ENCODE measurements around the gene PLA2G15.

PLA2G15 gene

GRCh38 chr16:68236137-68236825 lies 8.9 kb upstream of the PLA2G15 start:
- peak; percentile 39 to 53 for DNase-seq (ENCODE audit: low spot score in 2 of 2)
- peak overlapping the region; percentile 83 for H3K4me3 Mint-ChIP-seq
- H3K27me3 Mint-ChIP-seq, result no peaks in the 10 kb centered on the region
- H3K4me1 Mint-ChIP-seq, result peaks cover 20% of the 10 kb centered on the region
- peak overlapping the region; percentile 36 for H3K27ac Mint-ChIP-seq
- no peaks in the 10 kb centered on the region for H3K36me3 Mint-ChIP-seq
- peak; percentile 48 for ATAC-seq (ENCODE audit: low read depth)
- H3K9me3 Mint-ChIP-seq, result no peaks in the 10 kb centered on the region

- H3K27ac Mint-ChIP-seq, result peak overlapping the region; percentile 55
- peak in 1 of 2 donors; percentile 25 for DNase-seq (ENCODE audit: low spot score in 2 of 2)
- H3K4me1 Mint-ChIP-seq, result peaks cover 20% of the 10 kb centered on the region
- H3K4me3 Mint-ChIP-seq, result peak overlapping the region; percentile 83
- H3K36me3 Mint-ChIP-seq, result no peaks in the 10 kb centered on the region
- no peaks in the 10 kb centered on the region for H3K9me3 Mint-ChIP-seq
- ATAC-seq (ENCODE audit: low read depth), result peak; percentile 22
- no peaks in the 10 kb centered on the region for H3K27me3 Mint-ChIP-seq
Measured at GRCh38 chr16:68236826-68237242, 8.3 kb upstream of the PLA2G15 start.

GRCh38 chr16:68237243-68238028 lies 7.7 kb upstream of the PLA2G15 start:
- Mint-ChIP-seq H3K36me3 (no peaks in the 10 kb centered on the region), H3K9me3 (no peaks in the 10 kb centered on the region), H3K4me3 (peak overlapping the region; percentile 83), H3K27ac (peak overlapping the region; percentile 55), H3K4me1 (peaks cover 20% of the 10 kb centered on the region), H3K27me3 (no peaks in the 10 kb centered on the region)
- DNase-seq (ENCODE audit: low spot score in 2 of 2) (peak; percentile 75 to 81), ATAC-seq (ENCODE audit: low read depth) (peak; percentile 70)

GRCh38 chr16:68238029-68238345 lies 7.2 kb upstream of the PLA2G15 start:
- no peak for ATAC-seq (ENCODE audit: low read depth)
- Mint-ChIP-seq H3K36me3 (no peaks in the 10 kb centered on the region), H3K27me3 (no peaks in the 10 kb centered on the region), H3K4me1 (peaks cover 20% of the 10 kb centered on the region), H3K4me3 (peak overlapping the region; percentile 83), H3K27ac (peak overlapping the region; percentile 9), H3K9me3 (no peaks in the 10 kb centered on the region)
- no peak for DNase-seq (ENCODE audit: low spot score in 2 of 2)

- no peak for ATAC-seq (ENCODE audit: low read depth)
- H3K9me3 Mint-ChIP-seq, result no peaks in the 10 kb centered on the region
- no peak overlapping the region for H3K27ac Mint-ChIP-seq
- no peaks in the 10 kb centered on the region for H3K27me3 Mint-ChIP-seq
- H3K4me1 Mint-ChIP-seq, result peaks cover 28% of the 10 kb centered on the region
- no peak overlapping the region for H3K4me3 Mint-ChIP-seq
- DNase-seq (ENCODE audit: low spot score in 2 of 2), result no peak
- no peaks in the 10 kb centered on the region for H3K36me3 Mint-ChIP-seq
Measured at GRCh38 chr16:68242085-68242484, 3.1 kb upstream of the PLA2G15 start.

- no peaks in the 10 kb centered on the region for H3K9me3 Mint-ChIP-seq
- DNase-seq (ENCODE audit: low spot score in 2 of 2), result no peak
- peak overlapping the region; percentile 99 for H3K4me3 Mint-ChIP-seq
- H3K27ac Mint-ChIP-seq, result no peak overlapping the region
- H3K27me3 Mint-ChIP-seq, result no peaks in the 10 kb centered on the region
- peaks cover 33% of the 10 kb centered on the region for H3K4me1 Mint-ChIP-seq
- ATAC-seq (ENCODE audit: low read depth), result no peak
- no peaks in the 10 kb centered on the region for H3K36me3 Mint-ChIP-seq
Measured at GRCh38 chr16:68242926-68243858, 2.0 kb upstream of the PLA2G15 start.

GRCh38 chr16:68244481-68244902 lies 681 bp upstream of the PLA2G15 start:
- peaks cover 2% of the 10 kb centered on the region for H3K36me3 Mint-ChIP-seq
- H3K27ac Mint-ChIP-seq, result peak overlapping the region; percentile 87
- no peak for ATAC-seq (ENCODE audit: low read depth)
- peaks cover 30% of the 10 kb centered on the region for H3K4me1 Mint-ChIP-seq
- DNase-seq (ENCODE audit: low spot score in 2 of 2), result no peak
- H3K27me3 Mint-ChIP-seq, result no peaks in the 10 kb centered on the region
- H3K9me3 Mint-ChIP-seq, result no peaks in the 10 kb centered on the region
- peak overlapping the region; percentile 99 for H3K4me3 Mint-ChIP-seq

- peaks cover 28% of the 10 kb centered on the region for H3K4me1 Mint-ChIP-seq
Measured at GRCh38 chr16:68246121-68246520, 948 bp downstream of the PLA2G15 start.

GRCh38 chr16:68246666-68247065 lies 1.5 kb downstream of the PLA2G15 start:
- ATAC-seq (ENCODE audit: low read depth) (no peak), DNase-seq (ENCODE audit: low spot score in 2 of 2) (no peak)
- Mint-ChIP-seq H3K4me3 (peak overlapping the region; percentile 99), H3K27ac (no peak overlapping the region), H3K36me3 (peaks cover 8% of the 10 kb centered on the region), H3K27me3 (no peaks in the 10 kb centered on the region), H3K9me3 (no peaks in the 10 kb centered on the region), H3K4me1 (peaks cover 28% of the 10 kb centered on the region)

More at GRCh38 chr16:68246121-68246520, 948 bp downstream of the PLA2G15 start:
- Mint-ChIP-seq H3K4me3 (peak overlapping the region; percentile 99), H3K27me3 (no peaks in the 10 kb centered on the region), H3K9me3 (no peaks in the 10 kb centered on the region), H3K27ac (no peak overlapping the region), H3K36me3 (peaks cover 8% of the 10 kb centered on the region)
- DNase-seq (ENCODE audit: low spot score in 2 of 2) (no peak), ATAC-seq (ENCODE audit: low read depth) (no peak)

- Mint-ChIP-seq H3K27me3 (no peaks in the 10 kb centered on the region), H3K27ac (no peak overlapping the region), H3K4me3 (peak overlapping the region; percentile 15), H3K4me1 (peaks cover 31% of the 10 kb centered on the region), H3K36me3 (peaks cover 10% of the 10 kb centered on the region), H3K9me3 (no peaks in the 10 kb centered on the region)
- no peak for ATAC-seq (ENCODE audit: low read depth)
- no peak for DNase-seq (ENCODE audit: low spot score in 2 of 2)
Measured at GRCh38 chr16:68247400-68247799, 2.2 kb downstream of the PLA2G15 start.

GRCh38 chr16:68247932-68248331 lies 2.8 kb downstream of the PLA2G15 start:
- no peak overlapping the region for H3K27ac Mint-ChIP-seq
- no peaks in the 10 kb centered on the region for H3K9me3 Mint-ChIP-seq
- DNase-seq (ENCODE audit: low spot score in 2 of 2) (no peak), ATAC-seq (ENCODE audit: low read depth) (no peak)
- peaks cover 31% of the 10 kb centered on the region for H3K4me1 Mint-ChIP-seq
- peaks cover 10% of the 10 kb centered on the region for H3K36me3 Mint-ChIP-seq
- no peak overlapping the region for H3K4me3 Mint-ChIP-seq
- no peaks in the 10 kb centered on the region for H3K27me3 Mint-ChIP-seq

GRCh38 chr16:68249371-68249770 lies 4.2 kb downstream of the PLA2G15 start:
- Mint-ChIP-seq H3K36me3 (peaks cover 12% of the 10 kb centered on the region), H3K4me1 (peaks cover 27% of the 10 kb centered on the region), H3K9me3 (no peaks in the 10 kb centered on the region), H3K27me3 (no peaks in the 10 kb centered on the region), H3K27ac (no peak overlapping the region), H3K4me3 (no peak overlapping the region)
- no peak for DNase-seq (ENCODE audit: low spot score in 2 of 2)
- ATAC-seq (ENCODE audit: low read depth), result no peak

- no peaks in the 10 kb centered on the region for H3K27me3 Mint-ChIP-seq
- H3K4me1 Mint-ChIP-seq, result peaks cover 19% of the 10 kb centered on the region
- no peak overlapping the region for H3K27ac Mint-ChIP-seq
- ATAC-seq (ENCODE audit: low read depth), result no peak
- peaks cover 12% of the 10 kb centered on the region for H3K36me3 Mint-ChIP-seq
- H3K4me3 Mint-ChIP-seq, result no peak overlapping the region
- no peaks in the 10 kb centered on the region for H3K9me3 Mint-ChIP-seq
- DNase-seq (ENCODE audit: low spot score in 2 of 2), result no peak
Measured at GRCh38 chr16:68250951-68251350, 5.8 kb downstream of the PLA2G15 start.

- Mint-ChIP-seq H3K4me3 (no peak overlapping the region), H3K9me3 (no peaks in the 10 kb centered on the region), H3K4me1 (peaks cover 11% of the 10 kb centered on the region), H3K27me3 (no peaks in the 10 kb centered on the region), H3K27ac (no peak overlapping the region), H3K36me3 (peaks cover 12% of the 10 kb centered on the region)
- no peak for DNase-seq (ENCODE audit: low spot score in 2 of 2)
- peak; percentile 17 for ATAC-seq (ENCODE audit: low read depth)
Measured at GRCh38 chr16:68251832-68252231, 6.7 kb downstream of the PLA2G15 start.
